ENCODE measurements around the gene TNS1. TPM values are rescaled to one million over a fixed set of nuclear protein-coding genes. Genes with fewer than 3 reads are reported as not detected.

The TNS1 gene
- polyA plus RNA-seq, 3 donors = 60.6 to 72.4 (median 62.7) TPM

GRCh38 chr2:217838409-217838831 lies 164.4 kb downstream of the TNS1 start:
- DNase-seq (ENCODE audit: extremely low read depth in 1 of 11, low read depth in 9 of 11, low spot score in 4 of 11) = no peak

DNA sequence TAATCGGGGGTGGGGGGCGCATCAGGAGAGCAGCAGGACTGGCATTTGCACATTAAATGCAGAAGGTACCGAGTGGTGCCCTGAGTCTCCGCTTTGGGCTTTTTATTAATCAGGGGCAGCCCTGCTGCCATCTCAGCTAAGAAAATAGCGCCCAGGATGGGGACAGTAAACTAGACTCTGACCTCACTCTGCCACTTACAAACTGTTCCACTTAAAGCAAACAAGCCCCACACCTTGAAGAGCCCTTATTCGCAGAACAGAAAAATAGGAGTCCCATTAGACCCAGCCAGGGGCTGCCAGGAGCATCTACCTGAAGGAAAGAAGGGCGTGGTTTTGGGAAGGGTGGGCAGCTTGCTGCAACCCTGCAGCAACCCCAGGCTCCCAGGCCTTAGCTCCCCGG lies 165.3 kb downstream of the TNS1 start:
- no peak for DNase-seq (ENCODE audit: extremely low read depth in 1 of 11, low read depth in 9 of 11, low spot score in 4 of 11)

DNA sequence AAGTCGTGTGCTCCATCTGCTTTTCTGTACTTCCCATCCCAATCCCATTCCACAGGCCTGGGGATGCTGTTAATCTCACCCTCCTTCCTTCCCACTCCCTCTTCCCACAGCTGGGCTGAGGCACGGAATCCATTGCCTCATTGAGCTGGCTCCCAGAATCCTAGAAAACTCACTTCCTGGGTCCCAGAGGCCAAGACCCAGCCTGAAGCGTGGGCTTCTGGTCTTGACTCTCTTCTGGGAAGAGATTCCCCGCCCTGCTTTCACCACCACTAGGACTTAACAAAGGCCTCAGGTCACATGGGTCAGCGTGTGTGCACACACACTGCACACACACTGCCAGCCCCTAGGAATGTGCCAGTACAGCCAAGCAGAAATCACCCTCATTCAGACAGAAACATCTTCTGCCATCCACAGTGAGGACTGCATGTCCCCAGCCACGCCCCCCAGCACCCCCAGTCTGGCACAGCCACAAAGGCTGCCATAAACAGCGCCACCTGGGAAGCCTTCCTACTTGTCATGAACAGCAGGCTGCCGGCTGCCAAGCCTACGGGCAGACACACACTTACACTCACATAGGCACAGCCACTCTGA lies 165.8 kb downstream of the TNS1 start:
- DNase-seq (ENCODE audit: extremely low read depth in 1 of 11, low read depth in 9 of 11, low spot score in 4 of 11) = no peak

DNA sequence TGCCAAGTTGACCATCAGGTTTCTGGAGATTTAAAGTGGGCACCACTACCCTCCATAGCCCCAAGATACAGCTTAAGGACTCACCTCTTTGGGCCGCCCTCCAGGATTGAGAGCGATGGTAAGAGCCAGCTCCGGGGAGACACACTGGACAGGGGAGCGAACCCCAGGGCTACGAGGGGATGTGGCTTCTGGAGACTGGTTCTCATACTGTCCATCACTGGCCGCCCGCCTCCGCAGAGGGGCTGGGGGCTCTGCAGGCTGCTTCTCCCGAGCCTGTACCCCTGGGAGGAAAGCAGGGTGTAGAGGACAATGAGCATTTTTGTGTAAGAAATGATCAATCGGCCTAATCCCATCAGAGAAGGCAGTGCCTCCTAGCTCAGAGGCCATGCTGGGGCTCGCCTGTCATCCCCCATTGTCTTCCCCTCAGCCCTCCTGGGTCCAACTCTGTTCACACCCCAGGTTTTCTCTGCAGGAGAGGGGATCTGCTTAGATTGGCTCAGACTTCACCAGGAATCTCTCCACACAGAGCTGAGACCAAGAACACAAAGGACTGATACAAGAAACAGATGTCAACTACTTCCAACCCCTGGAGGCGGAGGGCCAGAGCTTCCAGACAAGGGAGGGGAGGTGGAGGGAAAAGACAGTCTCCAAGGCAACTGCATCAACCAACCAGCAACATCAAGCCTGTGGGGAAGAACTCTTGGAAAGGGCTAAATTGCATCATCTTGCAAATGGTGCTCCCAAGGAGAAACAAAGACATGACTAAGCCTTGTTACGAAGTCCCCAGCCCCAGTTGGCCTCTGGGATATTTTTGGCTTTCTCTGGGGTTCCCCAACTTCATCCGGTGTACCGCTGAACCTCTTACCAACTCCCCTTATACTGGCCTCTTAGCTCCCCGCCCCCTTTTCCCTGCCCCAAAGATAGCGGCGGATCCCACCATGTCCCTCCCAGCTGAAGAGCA lies 166.6 kb downstream of the TNS1 start:
- peak in 5 of 11 donors; percentile 43 to 63 (median 54) for DNase-seq (ENCODE audit: extremely low read depth in 1 of 11, low read depth in 9 of 11, low spot score in 4 of 11)

DNA sequence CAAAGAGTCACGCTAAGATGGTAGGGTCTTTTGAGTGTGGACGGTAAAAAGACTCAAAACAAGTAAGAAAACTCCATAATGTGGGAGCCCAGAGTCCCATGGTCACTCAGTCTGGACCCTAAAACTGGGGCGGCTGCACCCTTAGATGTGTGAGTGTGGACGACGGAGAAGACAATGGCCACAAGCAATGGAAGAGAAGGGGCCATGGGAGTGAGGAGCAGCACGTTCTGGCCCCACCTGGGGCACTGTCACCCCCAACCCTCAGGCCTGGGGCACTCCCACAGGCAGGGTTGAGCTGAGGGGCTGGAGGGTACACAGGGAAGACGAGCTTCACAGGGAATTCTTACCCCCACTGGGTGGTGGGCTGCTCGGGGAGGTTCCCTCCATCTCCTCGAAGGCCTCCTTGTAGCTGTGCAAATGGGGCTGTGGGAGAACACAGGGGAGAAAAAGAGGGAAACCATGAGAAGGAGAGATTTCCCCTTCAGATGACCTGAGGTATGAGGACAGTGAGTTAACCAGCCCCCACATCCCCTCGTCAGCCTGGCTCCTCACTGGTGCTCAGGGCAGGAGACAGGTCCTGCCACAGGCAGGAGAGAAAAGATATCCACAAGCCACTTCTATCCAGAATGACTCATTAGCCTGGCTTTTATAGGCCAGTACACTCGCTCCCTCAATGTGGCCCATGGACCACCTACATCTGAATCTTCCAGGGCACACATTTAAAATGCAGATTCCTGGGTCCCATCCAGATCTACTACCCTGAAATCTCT lies 167.9 kb downstream of the TNS1 start:
- no peak for DNase-seq (ENCODE audit: extremely low read depth in 1 of 11, low read depth in 9 of 11, low spot score in 4 of 11)

GRCh38 chr2:217834057-217834620 lies 168.7 kb downstream of the TNS1 start:
- no peak for DNase-seq (ENCODE audit: extremely low read depth in 1 of 11, low read depth in 9 of 11, low spot score in 4 of 11)

DNA sequence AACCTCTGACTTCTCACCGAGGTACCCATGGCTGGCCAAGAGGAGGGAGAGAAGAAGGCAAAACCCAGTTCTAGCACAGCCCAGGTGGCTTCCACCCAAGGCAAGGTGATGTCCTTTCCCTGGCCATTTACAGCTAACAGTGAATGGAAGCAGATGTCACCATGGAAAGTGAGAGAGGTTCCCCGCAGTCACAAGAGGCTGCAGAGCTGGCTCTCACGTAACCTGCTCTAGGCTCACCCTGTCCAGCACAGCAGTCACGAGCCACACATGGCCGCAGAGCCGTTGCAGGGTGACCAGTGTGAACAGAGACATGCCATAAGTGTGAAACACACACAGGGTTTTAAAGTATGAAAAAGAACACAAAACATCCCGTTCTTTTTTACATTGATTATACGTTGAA lies 169.4 kb downstream of the TNS1 start:
- DNase-seq (ENCODE audit: extremely low read depth in 1 of 11, low read depth in 9 of 11, low spot score in 4 of 11) = no peak

DNA sequence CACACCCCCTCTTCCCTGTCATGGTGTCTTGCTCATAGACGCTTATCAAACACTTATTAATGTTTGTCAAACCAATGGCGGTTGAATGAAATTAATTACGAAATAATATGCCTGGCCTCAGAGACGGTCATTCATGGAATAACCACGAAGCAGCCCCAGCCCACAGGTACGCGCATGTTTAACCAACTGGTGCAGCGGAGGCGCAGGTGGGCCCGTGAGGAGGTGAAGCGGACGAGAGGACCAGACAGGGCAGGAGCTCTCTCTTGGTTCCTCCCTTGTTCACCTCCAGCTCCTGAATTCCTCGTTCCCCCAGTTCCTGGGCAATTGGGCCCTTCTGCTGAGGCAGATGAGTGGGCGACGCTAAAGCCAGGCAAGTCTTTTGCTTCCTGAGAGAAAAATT lies 169.8 kb downstream of the TNS1 start:
- DNase-seq (ENCODE audit: extremely low read depth in 1 of 11, low read depth in 9 of 11, low spot score in 4 of 11) = no peak

DNA sequence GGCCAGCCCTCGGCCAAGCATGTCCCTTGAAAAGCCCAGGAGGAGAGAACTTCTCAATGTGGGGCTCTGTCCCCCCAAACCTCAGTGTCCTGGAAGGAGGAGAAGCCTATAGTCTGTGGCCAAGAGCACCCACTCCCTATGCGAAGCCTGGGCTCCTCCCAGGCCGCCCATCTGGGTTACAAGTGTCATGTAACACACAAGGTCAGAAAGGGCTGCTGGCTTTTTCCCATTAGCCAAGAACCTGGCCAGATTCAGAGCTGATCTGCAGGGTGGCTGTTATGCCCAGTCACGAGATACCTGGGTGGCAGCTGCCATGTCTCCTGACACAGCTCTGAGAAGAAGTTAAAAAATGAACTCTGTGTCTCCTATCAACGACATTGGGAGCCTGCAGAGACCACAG lies 170.7 kb downstream of the TNS1 start:
- DNase-seq (ENCODE audit: extremely low read depth in 1 of 11, low read depth in 9 of 11, low spot score in 4 of 11) = no peak

GRCh38 chr2:217831306-217831705 lies 171.5 kb downstream of the TNS1 start:
- DNase-seq (ENCODE audit: extremely low read depth in 1 of 11, low read depth in 9 of 11, low spot score in 4 of 11) = no peak

GRCh38 chr2:217830807-217831206 lies 172.0 kb downstream of the TNS1 start:
- no peak for DNase-seq (ENCODE audit: extremely low read depth in 1 of 11, low read depth in 9 of 11, low spot score in 4 of 11)

- no peak for DNase-seq (ENCODE audit: extremely low read depth in 1 of 11, low read depth in 9 of 11, low spot score in 4 of 11)
These were observed 172.7 kb downstream of the TNS1 start for GRCh38 chr2:217830061-217830460.

DNA sequence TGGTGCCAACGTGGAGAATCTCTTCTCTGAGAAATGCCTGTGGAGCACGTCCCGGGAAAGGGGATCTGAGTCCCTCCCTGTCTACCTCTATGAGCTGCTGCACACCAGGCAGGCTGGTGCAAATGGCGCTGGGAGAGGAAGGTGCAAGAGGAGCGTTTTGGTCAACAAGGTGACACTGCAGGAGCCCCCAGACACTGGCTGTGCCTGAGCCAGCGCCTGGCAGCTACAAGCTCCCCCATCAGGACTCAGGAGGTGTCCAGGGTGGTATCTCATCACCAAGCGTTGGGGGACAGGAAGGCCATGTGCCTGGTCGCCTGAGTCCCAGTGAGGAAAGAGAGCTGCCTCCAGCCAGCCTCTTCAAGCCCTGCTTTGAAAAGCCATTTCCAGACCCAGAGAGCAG lies 173.4 kb downstream of the TNS1 start:
- no peak for DNase-seq (ENCODE audit: extremely low read depth in 1 of 11, low read depth in 9 of 11, low spot score in 4 of 11)

GRCh38 chr2:217828336-217828735 lies 174.5 kb downstream of the TNS1 start:
- DNase-seq (ENCODE audit: extremely low read depth in 1 of 11, low read depth in 9 of 11, low spot score in 4 of 11) = no peak

DNA sequence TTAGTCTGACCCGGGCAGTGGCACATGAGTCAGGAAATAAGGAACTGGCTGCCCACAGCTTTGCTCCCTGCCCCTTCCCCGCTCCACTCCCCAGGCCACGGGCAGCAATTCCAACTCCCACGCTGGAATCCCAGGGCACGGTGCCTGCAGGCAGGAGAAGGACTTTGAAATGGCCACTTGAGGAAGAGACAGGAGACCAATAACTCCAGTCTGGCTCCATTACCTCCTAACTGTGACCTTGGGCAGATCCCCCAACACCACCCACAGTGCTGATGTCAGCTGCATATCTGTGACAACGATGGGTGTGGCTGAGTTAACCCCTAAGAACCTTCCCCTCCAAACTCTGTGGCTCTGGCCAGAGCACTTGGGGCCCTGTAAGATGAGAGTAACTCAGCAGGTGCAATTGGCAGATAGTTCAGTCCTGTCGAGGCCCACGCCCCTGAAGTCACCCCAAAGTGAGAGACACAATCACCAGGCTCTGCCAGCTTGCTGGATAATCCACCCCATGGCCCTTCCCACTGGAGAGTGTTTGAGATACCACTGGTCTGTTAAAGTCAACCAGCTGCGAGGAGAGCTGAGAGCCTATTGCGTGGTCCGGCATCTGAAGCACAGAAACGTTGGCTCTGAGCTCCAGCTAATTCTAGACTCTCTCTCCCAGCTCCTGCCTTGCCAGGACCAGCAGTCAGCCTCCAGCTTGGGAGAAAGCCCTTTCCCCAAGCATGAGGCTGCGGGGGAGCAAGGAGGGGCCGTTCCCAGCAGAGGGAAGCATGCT lies 175.2 kb downstream of the TNS1 start:
- no peak for DNase-seq (ENCODE audit: extremely low read depth in 1 of 11, low read depth in 9 of 11, low spot score in 4 of 11)

- DNase-seq (ENCODE audit: extremely low read depth in 1 of 11, low read depth in 9 of 11, low spot score in 4 of 11) = no peak
These were observed 175.8 kb downstream of the TNS1 start for GRCh38 chr2:217826991-217827390.

DNA sequence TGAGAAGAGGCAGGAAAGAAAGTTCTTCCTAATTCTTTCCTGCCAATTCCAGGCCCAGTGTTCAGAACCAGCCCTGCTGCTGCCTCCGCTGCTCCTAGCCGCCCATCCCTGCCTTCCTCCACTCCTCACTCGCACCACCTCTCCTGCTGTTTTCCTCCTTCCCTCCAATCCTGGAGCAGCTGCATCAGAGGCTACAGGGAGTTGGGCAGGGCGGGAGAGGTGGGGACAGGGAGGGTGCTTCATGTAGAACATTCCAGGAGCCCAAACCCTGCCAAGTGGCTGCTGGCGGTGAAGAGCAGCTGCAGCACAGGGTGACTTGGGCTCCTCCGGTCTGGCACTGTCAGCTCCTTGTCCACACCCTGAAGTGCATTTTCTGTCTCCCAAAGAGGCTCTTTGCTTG lies 176.3 kb downstream of the TNS1 start:
- no peak for DNase-seq (ENCODE audit: extremely low read depth in 1 of 11, low read depth in 9 of 11, low spot score in 4 of 11)

DNA sequence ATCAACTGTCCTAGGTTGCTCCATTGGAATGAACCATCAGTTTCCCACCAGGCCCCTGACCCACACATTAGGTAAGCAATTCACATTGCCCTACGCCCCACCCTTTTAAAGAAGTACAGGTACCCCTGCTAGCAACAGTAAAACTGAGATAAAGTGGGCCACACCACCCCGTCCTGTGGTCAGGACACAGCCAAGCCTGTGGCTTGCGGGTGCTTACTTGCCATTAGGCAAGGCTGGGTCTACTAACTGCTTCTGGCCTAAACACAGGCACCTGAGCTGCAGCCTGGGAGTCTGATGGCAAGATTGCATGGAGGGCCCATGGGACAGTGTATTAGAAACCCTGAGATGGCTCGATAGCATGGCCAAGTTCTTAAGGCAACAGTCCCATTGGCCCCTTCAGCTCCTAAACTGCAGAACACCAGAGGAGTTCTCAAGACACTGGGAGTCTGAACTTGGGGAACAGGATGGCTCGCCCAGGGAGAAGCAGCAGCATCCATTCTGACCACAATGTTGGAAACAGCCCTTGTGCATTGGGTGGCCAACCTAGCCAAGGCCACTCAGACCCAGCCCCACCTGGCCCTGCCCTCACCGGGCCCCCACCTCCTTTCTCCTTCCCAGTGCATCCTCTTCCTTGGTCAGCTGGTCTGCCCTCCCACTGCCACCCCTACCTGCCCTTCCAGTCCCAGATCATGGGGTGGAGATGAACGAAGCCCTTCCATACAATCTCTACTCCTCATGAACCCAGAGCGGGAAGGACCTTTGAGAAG lies 177.1 kb downstream of the TNS1 start:
- no peak for DNase-seq (ENCODE audit: extremely low read depth in 1 of 11, low read depth in 9 of 11, low spot score in 4 of 11)

All from renal cortex interstitium (tissue), 11 donors.